Measurements from ENCODE around the gene EIF2B1. TPM values are rescaled to one million over a fixed set of nuclear protein-coding genes. Genes with fewer than 3 reads are reported as not detected.

Gene EIF2B1
- polyA plus RNA-seq, 1 experiment, result 29.9 TPM

DNA sequence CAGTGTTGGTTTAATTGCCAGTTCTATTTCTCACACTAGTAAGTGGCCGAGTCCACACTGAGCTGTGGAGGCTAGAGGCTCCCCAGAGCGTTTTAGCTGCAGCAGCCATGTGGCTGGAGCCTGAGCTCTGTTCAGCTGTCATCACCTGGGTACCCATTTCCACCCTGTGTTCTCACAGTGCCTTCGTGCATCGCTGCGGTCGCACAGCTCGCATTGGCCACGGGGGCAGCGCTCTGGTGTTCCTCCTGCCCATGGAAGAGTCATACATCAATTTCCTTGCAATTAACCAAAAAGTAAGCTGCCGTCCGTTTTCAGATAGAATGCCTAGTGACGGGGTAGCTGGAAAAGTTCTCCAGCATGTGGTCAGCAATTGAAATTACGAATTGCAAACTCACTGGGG, 15.9 kb downstream of the EIF2B1 start:
- ChIA-PET CTCF (no interaction called here), POLR2A (no interaction called here)
- TF ChIP-seq, protein P1, sequence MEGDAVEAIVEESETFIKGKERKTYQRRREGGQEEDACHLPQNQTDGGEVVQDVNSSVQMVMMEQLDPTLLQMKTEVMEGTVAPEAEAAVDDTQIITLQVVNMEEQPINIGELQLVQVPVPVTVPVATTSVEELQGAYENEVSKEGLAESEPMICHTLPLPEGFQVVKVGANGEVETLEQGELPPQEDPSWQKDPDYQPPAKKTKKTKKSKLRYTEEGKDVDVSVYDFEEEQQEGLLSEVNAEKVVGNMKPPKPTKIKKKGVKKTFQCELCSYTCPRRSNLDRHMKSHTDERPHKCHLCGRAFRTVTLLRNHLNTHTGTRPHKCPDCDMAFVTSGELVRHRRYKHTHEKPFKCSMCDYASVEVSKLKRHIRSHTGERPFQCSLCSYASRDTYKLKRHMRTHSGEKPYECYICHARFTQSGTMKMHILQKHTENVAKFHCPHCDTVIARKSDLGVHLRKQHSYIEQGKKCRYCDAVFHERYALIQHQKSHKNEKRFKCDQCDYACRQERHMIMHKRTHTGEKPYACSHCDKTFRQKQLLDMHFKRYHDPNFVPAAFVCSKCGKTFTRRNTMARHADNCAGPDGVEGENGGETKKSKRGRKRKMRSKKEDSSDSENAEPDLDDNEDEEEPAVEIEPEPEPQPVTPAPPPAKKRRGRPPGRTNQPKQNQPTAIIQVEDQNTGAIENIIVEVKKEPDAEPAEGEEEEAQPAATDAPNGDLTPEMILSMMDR (IDR thresholded peaks at IDR 0.05; ENCODE audit: insufficient read depth, low read depth, low read length), result no peak
- H3K4me3 ChIP-seq (ENCODE audit: low read depth, low read length), result no peak overlapping the region
- no peak for DNase-seq (ENCODE audit: low read depth)
- H3K36me3 ChIP-seq (ENCODE audit: control insufficient read depth, insufficient read depth, low read length), result peaks cover 21% of the 10 kb centered on the region
- H3K27me3 ChIP-seq (ENCODE audit: control insufficient read depth, insufficient read depth, low read length), result no peaks in the 10 kb centered on the region

DNA sequence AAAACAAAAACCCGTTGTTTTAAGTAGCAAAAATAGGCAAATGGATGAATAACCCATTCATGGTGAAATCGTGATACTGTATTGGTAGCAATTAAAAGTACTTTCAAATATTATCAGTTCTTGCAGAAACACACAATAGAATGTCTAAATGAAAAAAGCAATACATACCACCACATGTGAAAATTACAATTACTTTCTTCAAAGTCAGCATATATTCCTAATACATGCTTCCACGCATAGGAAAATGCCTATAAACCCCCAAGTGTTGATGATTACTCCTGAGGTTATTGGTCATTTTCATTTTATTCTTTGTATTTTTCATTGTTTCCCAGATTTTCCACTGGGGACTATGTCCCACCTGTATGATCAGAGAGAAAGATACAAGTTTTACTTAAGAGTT, 16.3 kb downstream of the EIF2B1 start:
- ChIA-PET CTCF (interaction anchor here (0.8 kb wide), 1 partner anchor 25 kb away, joined by 3 read pairs; no protein-coding TSS in a partner anchor), POLR2A (no interaction called here)
- H3K27me3 ChIP-seq (ENCODE audit: control insufficient read depth, insufficient read depth, low read length), result no peaks in the 10 kb centered on the region
- DNase-seq (ENCODE audit: low read depth), result no peak
- TF ChIP-seq, protein P1 (IDR thresholded peaks at IDR 0.05; ENCODE audit: insufficient read depth, low read depth, low read length), result no peak
- H3K4me3 ChIP-seq (ENCODE audit: low read depth, low read length), result no peak overlapping the region
- peaks cover 21% of the 10 kb centered on the region for H3K36me3 ChIP-seq (ENCODE audit: control insufficient read depth, insufficient read depth, low read length)

DNA sequence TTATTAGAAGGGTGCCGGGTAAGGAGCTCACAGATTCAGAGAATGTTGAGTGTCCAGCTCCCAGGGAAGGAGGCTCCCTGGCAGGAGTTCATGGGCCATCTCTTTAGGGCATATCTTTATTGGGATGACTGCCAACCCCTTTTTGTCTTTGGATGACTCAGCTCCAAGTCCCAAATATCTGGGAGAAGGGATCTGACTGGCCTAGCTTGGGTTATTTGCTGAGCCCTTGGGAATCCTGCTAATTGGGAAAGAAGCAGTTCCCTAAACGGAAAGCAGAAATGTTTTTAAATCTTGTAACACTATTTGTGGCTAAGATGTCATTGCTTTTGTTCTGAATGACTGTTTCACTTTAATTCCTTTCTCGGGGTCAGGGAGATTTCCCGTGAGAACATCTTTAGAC, 19.0 kb downstream of the EIF2B1 start:
- H3K27me3 ChIP-seq (ENCODE audit: control insufficient read depth, insufficient read depth, low read length), result no peaks in the 10 kb centered on the region
- ChIA-PET CTCF (no interaction called here), POLR2A (no interaction called here)
- DNase-seq (ENCODE audit: low read depth), result no peak
- TF ChIP-seq, protein P1 (IDR thresholded peaks at IDR 0.05; ENCODE audit: insufficient read depth, low read depth, low read length), result no peak
- H3K36me3 ChIP-seq (ENCODE audit: control insufficient read depth, insufficient read depth, low read length), result peaks cover 22% of the 10 kb centered on the region
- no peak overlapping the region for H3K4me3 ChIP-seq (ENCODE audit: low read depth, low read length)

DNA sequence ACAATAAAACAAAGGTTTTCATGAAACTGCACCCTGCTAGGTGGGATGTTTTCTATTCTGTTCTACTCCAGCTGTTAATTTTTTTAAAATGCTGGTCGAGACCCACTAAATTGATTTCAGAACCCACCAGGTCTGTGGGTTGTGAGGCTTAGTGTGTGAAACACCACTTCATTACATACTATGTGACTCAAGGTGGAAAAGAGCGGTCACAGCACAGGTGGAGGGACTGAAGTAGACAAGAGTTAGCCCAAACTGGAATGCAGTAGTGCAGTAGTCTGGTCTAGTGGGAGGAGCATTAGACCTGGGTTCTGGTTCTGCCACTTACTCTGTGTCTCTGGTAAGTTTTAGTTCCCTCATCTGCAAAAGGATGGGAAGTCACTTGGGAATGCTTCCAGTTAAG, 19.4 kb downstream of the EIF2B1 start:
- TF ChIP-seq, protein P1 (IDR thresholded peaks at IDR 0.05; ENCODE audit: insufficient read depth, low read depth, low read length), result no peak
- no peak for DNase-seq (ENCODE audit: low read depth)
- Histone ChIP-seq H3K27me3 (ENCODE audit: control insufficient read depth, insufficient read depth, low read length) (no peaks in the 10 kb centered on the region), H3K4me3 (ENCODE audit: low read depth, low read length) (no peak overlapping the region), H3K36me3 (ENCODE audit: control insufficient read depth, insufficient read depth, low read length) (peaks cover 24% of the 10 kb centered on the region)
- ChIA-PET POLR2A (no interaction called here), CTCF (no interaction called here)

DNA sequence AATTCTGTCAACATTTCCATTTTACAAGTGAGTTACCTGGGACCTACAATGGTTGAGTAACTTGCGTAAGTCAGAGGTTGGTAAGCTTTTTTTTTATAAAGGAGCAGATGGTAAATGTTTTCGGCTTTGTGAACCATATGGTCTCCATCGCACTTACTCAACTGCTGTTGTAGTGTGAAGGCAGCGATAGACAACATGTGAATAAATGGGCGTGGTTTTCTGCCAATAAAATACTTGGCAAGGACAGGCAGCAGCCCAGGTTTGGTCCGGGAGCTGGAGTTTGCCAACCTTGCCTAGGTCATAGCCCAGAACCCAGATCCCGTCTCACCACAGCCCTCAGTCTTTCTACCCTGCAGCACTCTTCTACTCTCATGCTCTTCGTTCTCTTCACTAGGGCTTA, 25.3 kb downstream of the EIF2B1 start:
- ChIA-PET POLR2A (no interaction called here), CTCF (interaction anchor here (0.6 kb wide), 2 partner anchors 11 to 44 kb away, joined by 3 to 4 read pairs; no protein-coding TSS in a partner anchor)
- TF ChIP-seq, protein P1 (IDR thresholded peaks at IDR 0.05; ENCODE audit: insufficient read depth, low read depth, low read length), result no peak
- H3K27me3 ChIP-seq (ENCODE audit: control insufficient read depth, insufficient read depth, low read length), result no peaks in the 10 kb centered on the region
- DNase-seq (ENCODE audit: low read depth), result no peak
- H3K36me3 ChIP-seq (ENCODE audit: control insufficient read depth, insufficient read depth, low read length), result peaks cover 23% of the 10 kb centered on the region
- H3K4me3 ChIP-seq (ENCODE audit: low read depth, low read length), result no peak overlapping the region

Measured in BJ (cell line).